Measurements from ENCODE around the gene MARK3.

The MARK3 gene

DNA sequence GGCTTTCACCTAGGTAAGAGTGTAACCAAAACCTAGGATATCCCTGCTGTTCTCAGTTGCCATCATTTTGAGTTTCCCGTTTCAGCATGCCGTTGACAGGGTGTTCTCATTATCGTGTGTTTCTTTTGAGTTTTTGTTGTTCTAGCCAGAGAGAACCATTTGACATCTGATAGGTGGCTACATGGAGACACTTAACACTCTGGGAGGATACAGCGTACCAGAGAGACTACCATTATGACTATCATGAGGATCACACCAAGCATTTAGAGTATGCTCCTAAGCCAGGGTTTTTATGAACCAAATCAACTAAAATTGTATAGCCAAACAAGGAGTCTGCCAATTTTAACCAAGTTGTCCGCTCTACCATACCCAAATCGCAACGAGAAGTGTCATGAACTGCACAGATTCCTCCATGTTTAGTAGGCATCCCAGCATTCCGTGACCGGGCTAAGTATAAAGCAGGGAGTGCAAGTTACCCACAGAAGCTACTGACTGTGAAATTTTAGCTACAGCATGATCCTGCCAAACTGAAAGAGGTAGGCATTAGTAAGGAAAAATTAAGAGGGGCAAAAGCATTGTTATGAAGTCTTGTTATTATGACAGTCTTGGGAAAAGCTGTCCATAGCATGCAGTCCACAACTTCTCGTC is 48.8 kb downstream of the MARK3 start:
- 91 to 92% methylated on average over 10 of the region's 10 CpGs for WGBS, 2 experiments
- Histone ChIP-seq H3K27me3 (ENCODE audit: control insufficient read depth, insufficient read depth, low read length, poor library complexity, severe bottlenecking) (no peaks in the 10 kb centered on the region), H3K4me1 (ENCODE audit: control insufficient read depth, insufficient read depth, low read length) (no peaks in the 10 kb centered on the region), H3K36me3 (ENCODE audit: control insufficient read depth, insufficient read depth, low read length) (no peaks in the 10 kb centered on the region), H3K9me3 (ENCODE audit: control insufficient read depth, low read length) (no peaks in the 10 kb centered on the region), H3K4me3 (ENCODE audit: insufficient read depth, low read depth, low read length) (no peak overlapping the region), H3K27ac (ENCODE audit: insufficient read depth, low read depth, low read length, poor library complexity, severe bottlenecking) (no peak overlapping the region)

DNA sequence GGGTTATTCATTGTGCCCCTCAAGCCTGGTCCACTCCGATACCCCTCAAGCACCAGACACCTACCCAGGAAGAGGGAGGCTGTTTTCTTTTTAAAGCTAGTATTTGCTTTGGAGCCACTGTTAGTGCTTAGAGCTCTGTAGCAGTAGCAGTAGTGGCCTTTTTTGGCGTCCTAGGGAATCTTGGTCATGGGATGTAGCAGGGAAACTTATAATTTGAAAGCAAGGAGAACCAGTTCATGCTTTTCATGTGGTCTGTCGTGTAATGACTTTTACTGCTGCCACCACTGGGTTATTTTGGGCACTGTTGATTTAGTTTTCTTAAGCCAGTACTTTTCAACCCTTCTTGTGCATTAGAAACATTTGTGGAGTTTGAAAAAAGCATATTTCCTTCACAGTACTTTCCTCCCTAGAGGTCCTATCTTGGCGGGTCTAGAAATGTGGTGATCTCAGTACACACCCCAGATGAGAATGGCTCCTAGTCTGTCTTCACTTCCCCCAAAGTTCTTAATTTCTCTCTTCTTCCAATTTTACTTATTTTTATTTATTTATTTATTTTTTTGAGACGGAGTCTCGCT is 49.7 kb downstream of the MARK3 start:
- Histone ChIP-seq H3K27me3 (ENCODE audit: control insufficient read depth, insufficient read depth, low read length, poor library complexity, severe bottlenecking) (no peaks in the 10 kb centered on the region), H3K36me3 (ENCODE audit: control insufficient read depth, insufficient read depth, low read length) (peaks cover 3% of the 10 kb centered on the region), H3K4me1 (ENCODE audit: control insufficient read depth, insufficient read depth, low read length) (no peaks in the 10 kb centered on the region), H3K4me3 (ENCODE audit: insufficient read depth, low read depth, low read length) (no peak overlapping the region), H3K9me3 (ENCODE audit: control insufficient read depth, low read length) (no peaks in the 10 kb centered on the region), H3K27ac (ENCODE audit: insufficient read depth, low read depth, low read length, poor library complexity, severe bottlenecking) (no peak overlapping the region)
- 91 to 94% methylated on average over 3 to 4 of the region's 6 CpGs for WGBS, 2 experiments

DNA sequence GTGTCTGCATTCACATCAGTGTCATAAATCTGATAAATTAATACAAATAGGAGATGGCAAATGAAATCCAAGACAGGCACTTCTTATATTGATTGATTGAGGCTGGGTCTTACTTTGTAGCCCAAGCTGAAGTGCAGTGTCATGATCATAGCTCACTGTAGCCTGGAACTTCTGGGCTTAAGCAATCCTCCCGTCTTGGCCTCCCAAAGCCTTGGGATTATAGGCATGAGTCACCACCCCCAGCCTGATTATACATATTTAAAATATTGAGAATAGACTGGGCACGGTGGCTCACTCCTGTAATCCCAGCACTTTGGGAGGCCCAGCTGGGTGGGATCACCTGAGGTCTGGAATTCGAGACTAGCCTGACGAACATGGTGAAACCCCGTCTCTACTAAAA is 51.3 kb downstream of the MARK3 start:
- Histone ChIP-seq H3K36me3 (ENCODE audit: control insufficient read depth, insufficient read depth, low read length) (peaks cover 3% of the 10 kb centered on the region), H3K9me3 (ENCODE audit: control insufficient read depth, low read length) (no peaks in the 10 kb centered on the region)

DNA sequence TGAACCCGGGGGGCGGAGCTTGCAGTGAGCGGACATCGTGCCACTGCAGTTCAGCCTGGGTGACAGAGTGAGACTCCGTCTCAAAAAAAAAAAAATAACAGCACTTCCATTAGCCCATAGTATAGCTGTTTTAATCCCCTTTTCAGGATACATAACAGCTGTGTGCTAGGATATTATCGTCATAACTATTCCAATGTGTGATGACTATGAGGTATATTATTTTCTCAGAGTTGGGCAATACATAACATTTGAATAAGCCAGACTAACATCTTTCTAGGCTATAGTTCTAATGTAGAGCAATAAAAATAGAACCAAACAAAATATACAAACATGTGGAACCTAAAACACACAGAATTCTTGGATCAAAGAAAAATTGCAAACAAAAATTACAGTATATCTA is 57.1 kb downstream of the MARK3 start:
- Histone ChIP-seq H3K4me3 (ENCODE audit: insufficient read depth, low read depth, low read length) (no peak overlapping the region), H3K36me3 (ENCODE audit: control insufficient read depth, insufficient read depth, low read length) (peaks cover 3% of the 10 kb centered on the region), H3K4me1 (ENCODE audit: control insufficient read depth, insufficient read depth, low read length) (peaks cover 4% of the 10 kb centered on the region), H3K27me3 (ENCODE audit: control insufficient read depth, insufficient read depth, low read length, poor library complexity, severe bottlenecking) (no peaks in the 10 kb centered on the region), H3K27ac (ENCODE audit: insufficient read depth, low read depth, low read length, poor library complexity, severe bottlenecking) (no peak overlapping the region), H3K9me3 (ENCODE audit: control insufficient read depth, low read length) (no peaks in the 10 kb centered on the region)
- WGBS, 2 experiments, result 93 to 96% methylated on average over 5 to 6 of the region's 6 CpGs

More for the DNA sequence above, 51.3 kb downstream of the MARK3 start:
- Histone ChIP-seq H3K27ac (ENCODE audit: insufficient read depth, low read depth, low read length, poor library complexity, severe bottlenecking) (no peak overlapping the region), H3K4me3 (ENCODE audit: insufficient read depth, low read depth, low read length) (no peak overlapping the region), H3K27me3 (ENCODE audit: control insufficient read depth, insufficient read depth, low read length, poor library complexity, severe bottlenecking) (no peaks in the 10 kb centered on the region), H3K4me1 (ENCODE audit: control insufficient read depth, insufficient read depth, low read length) (no peaks in the 10 kb centered on the region)
- 80 to 86% methylated on average over 5 of the region's 5 CpGs for WGBS, 2 experiments

DNA sequence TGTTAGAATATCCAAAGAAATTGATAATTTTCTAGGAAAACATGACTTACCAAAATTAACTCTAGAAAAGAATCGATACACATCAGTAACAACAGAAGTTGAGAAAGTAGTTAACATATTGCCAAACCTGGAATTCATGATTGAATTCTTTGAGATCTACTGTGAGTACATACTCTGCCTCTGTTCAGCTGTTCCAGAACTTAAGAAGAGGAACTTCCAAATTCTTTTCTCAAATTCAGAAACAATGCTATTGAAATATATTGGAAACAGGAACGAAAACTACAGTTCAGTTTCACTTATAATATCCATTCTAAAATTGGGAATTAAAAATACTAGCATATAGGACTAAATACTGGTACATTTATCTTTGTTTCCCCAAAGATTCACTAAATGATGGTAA is 57.9 kb downstream of the MARK3 start:
- 100% methylated on average over 1 of the region's 2 CpGs for WGBS, 2 experiments
- Histone ChIP-seq H3K4me3 (ENCODE audit: insufficient read depth, low read depth, low read length) (no peak overlapping the region), H3K4me1 (ENCODE audit: control insufficient read depth, insufficient read depth, low read length) (peaks cover 4% of the 10 kb centered on the region), H3K36me3 (ENCODE audit: control insufficient read depth, insufficient read depth, low read length) (peaks cover 3% of the 10 kb centered on the region), H3K9me3 (ENCODE audit: control insufficient read depth, low read length) (no peaks in the 10 kb centered on the region), H3K27me3 (ENCODE audit: control insufficient read depth, insufficient read depth, low read length, poor library complexity, severe bottlenecking) (no peaks in the 10 kb centered on the region), H3K27ac (ENCODE audit: insufficient read depth, low read depth, low read length, poor library complexity, severe bottlenecking) (no peak overlapping the region)

DNA sequence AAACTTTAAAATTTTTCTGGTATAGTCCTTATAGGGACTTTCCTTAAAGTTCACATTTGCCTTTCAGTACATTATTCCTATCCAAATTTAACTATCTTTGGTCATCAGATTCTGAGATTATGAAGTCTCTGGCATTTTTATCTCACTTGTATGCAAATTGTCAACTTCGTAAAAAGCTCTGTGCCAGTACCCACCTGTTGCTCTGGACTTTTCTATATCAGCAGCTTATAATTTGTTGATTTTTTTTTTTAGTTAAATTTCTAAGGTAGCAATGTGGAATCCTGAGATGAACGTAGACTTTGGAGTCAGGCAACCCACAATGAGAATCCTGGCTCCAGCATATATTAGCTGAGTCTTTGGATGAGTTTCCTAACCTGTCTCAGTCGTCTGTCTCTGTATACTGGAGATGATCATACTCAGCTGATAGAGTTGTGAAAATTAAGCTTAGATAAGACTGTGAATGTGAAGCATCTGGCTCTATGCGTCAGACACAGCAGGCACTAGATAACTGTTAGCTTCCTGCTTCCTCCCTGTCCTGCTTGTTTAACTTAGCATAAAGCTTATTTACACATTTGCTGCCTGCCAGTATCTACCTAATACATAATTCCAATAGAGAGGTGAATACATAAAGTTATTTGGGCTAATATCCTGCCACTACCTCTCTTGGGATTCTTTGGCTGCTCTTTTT is 59.8 kb downstream of the MARK3 start:
- Histone ChIP-seq H3K36me3 (ENCODE audit: control insufficient read depth, insufficient read depth, low read length) (no peaks in the 10 kb centered on the region), H3K4me3 (ENCODE audit: insufficient read depth, low read depth, low read length) (no peak overlapping the region), H3K4me1 (ENCODE audit: control insufficient read depth, insufficient read depth, low read length) (peaks cover 4% of the 10 kb centered on the region), H3K27ac (ENCODE audit: insufficient read depth, low read depth, low read length, poor library complexity, severe bottlenecking) (no peak overlapping the region), H3K9me3 (ENCODE audit: control insufficient read depth, low read length) (no peaks in the 10 kb centered on the region), H3K27me3 (ENCODE audit: control insufficient read depth, insufficient read depth, low read length, poor library complexity, severe bottlenecking) (no peaks in the 10 kb centered on the region)
- 84 to 91% methylated on average over 4 of the region's 4 CpGs for WGBS, 2 experiments

DNA sequence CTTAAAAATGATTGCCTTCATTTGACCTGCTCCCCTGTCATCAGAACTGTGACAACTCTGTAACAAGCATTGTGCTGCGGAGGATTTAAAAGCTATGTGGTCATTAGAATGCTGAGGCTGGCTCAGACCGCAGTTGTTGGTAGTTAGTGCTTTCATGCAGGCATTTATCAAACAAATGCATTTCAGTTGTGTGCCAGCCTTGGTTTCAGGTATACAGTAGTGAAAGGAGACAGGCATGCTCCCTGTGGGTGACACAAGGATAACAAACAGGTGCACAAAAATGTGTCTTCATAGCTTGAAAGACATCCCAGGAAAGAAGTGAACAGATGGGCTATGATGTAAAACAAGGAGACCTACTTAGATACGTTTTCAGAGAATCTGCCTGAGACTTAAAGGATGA is 60.6 kb downstream of the MARK3 start:
- H3K4me1 ChIP-seq (ENCODE audit: control insufficient read depth, insufficient read depth, low read length), result peaks cover 4% of the 10 kb centered on the region
- no peaks in the 10 kb centered on the region for H3K9me3 ChIP-seq (ENCODE audit: control insufficient read depth, low read length)
- no peaks in the 10 kb centered on the region for H3K27me3 ChIP-seq (ENCODE audit: control insufficient read depth, insufficient read depth, low read length, poor library complexity, severe bottlenecking)
- H3K27ac ChIP-seq (ENCODE audit: insufficient read depth, low read depth, low read length, poor library complexity, severe bottlenecking), result no peak overlapping the region
- H3K36me3 ChIP-seq (ENCODE audit: control insufficient read depth, insufficient read depth, low read length), result no peaks in the 10 kb centered on the region
- H3K4me3 ChIP-seq (ENCODE audit: insufficient read depth, low read depth, low read length), result no peak overlapping the region
- WGBS, 2 experiments, result 77 to 87% methylated on average over 3 of the region's 3 CpGs

DNA sequence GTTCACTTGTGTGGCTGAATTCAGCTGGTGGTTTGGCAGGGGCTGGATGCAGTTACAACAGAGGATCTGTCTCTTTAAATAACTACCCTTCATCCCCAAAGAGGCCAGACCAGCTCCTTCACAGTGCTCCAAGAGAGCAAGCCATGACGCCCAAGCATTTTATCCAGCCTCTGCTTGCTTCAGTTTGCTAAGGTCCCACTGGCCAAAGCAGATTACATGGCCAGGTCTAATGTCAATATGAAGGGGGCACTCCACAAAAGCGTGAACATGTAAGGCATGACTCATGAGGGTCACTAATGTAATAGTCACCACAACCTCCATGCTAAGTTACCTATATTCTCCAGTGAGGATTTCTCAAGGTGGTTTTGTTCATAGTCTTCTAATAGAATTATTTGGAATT is 62.9 kb downstream of the MARK3 start:
- Histone ChIP-seq H3K9me3 (ENCODE audit: control insufficient read depth, low read length) (no peaks in the 10 kb centered on the region), H3K27me3 (ENCODE audit: control insufficient read depth, insufficient read depth, low read length, poor library complexity, severe bottlenecking) (no peaks in the 10 kb centered on the region), H3K27ac (ENCODE audit: insufficient read depth, low read depth, low read length, poor library complexity, severe bottlenecking) (no peak overlapping the region), H3K4me3 (ENCODE audit: insufficient read depth, low read depth, low read length) (no peak overlapping the region), H3K36me3 (ENCODE audit: control insufficient read depth, insufficient read depth, low read length) (no peaks in the 10 kb centered on the region), H3K4me1 (ENCODE audit: control insufficient read depth, insufficient read depth, low read length) (peaks cover 4% of the 10 kb centered on the region)
- WGBS, 2 experiments, result 85 to 89% methylated on average over 2 of the region's 2 CpGs

DNA sequence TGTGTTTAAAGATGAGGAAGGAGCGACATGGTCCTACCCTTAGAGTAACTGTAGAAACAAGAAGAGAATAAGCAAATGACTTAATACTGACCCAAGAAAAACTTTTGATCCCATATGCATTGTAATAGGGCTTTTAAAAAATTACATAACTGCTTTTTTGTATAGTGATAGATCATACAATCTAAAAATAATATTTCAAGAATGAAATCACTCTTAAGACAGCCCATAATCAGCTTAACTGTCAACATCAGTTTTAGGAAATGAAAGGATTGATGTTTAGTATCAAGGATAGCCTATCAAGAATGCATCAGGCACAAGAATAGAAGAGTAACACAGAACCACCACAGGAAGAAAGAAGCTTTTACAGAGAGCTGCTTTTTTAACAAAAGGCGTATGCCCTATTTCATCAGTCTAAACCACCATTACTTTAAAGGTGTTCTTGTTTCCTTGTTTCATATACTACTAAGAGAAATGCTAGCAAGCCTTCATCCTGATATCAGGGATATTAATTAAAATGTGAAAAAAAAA is 64.5 kb downstream of the MARK3 start:
- Histone ChIP-seq H3K4me3 (ENCODE audit: insufficient read depth, low read depth, low read length) (no peak overlapping the region), H3K27ac (ENCODE audit: insufficient read depth, low read depth, low read length, poor library complexity, severe bottlenecking) (no peak overlapping the region), H3K27me3 (ENCODE audit: control insufficient read depth, insufficient read depth, low read length, poor library complexity, severe bottlenecking) (no peaks in the 10 kb centered on the region), H3K9me3 (ENCODE audit: control insufficient read depth, low read length) (no peaks in the 10 kb centered on the region), H3K4me1 (ENCODE audit: control insufficient read depth, insufficient read depth, low read length) (peaks cover 4% of the 10 kb centered on the region), H3K36me3 (ENCODE audit: control insufficient read depth, insufficient read depth, low read length) (no peaks in the 10 kb centered on the region)
- WGBS, 2 experiments, result 78% methylated on average over 2 of the region's 2 CpGs; no CpG with 5 or more reads in 1 of the 2 experiments

DNA sequence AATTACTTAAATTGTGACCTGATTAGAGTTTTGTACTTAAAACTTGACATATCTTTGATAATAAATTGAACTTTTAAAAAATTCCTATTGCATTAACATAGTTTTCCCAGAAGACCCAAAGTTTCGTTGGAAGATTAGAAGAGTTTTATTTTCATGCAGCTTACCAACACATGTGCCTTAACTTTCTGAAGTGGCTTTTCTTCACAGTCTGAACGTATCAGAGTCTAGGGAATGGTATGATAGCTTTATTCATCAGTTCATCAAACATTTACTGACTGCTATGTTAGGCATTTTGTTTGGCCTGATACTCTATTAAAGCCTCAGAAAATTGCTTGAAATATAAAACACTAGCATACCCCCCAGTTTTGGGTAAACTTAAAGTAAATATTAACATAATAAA is 65.2 kb downstream of the MARK3 start:
- Histone ChIP-seq H3K9me3 (ENCODE audit: control insufficient read depth, low read length) (no peaks in the 10 kb centered on the region), H3K4me3 (ENCODE audit: insufficient read depth, low read depth, low read length) (no peak overlapping the region), H3K27ac (ENCODE audit: insufficient read depth, low read depth, low read length, poor library complexity, severe bottlenecking) (no peak overlapping the region), H3K27me3 (ENCODE audit: control insufficient read depth, insufficient read depth, low read length, poor library complexity, severe bottlenecking) (no peaks in the 10 kb centered on the region), H3K4me1 (ENCODE audit: control insufficient read depth, insufficient read depth, low read length) (peaks cover 4% of the 10 kb centered on the region), H3K36me3 (ENCODE audit: control insufficient read depth, insufficient read depth, low read length) (no peaks in the 10 kb centered on the region)
- WGBS, 2 experiments, result 100% methylated on average over 1 to 2 of the region's 2 CpGs
